NT2/D1 (cell line): ENCODE data around the gene CDKN2B-AS1.

ENCODE experiments used
- SUZ12 ChIP-seq: IDR thresholded peaks from 2 replicates; pipeline ENCODE4 v1.6.1; 2011; ENCODE audit not compliant: insufficient read length, insufficient read depth; ENCODE audit errors: extremely low read depth
- ZNF274 ChIP-seq: IDR thresholded peaks from 2 replicates; pipeline ENCODE4 v1.6.1; 2011; ENCODE audit warnings: mild to moderate bottlenecking, low read depth, low read length

DNA sequence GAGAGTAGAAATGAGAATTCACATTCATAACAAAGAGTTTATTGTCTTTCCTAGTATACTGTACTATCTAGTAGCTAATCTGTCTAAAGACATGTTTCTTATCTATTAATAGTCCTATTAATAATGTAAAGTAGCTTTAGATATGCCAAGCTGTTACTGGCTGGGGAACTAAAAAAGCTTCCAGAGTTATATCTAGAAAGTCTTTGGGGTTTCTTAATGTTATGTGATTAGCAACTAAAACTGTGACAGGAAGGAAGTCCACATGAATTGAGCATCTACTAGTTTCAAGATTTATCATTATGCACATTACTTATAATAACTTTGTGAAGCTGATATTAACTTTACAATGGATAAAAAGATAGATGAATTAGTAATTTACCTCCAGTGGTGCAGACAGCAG is 137.2 kb downstream of the CDKN2B-AS1 start:
- TF ChIP-seq SUZ12 (no peak), ZNF274 (no peak)
